Measurements from ENCODE around the gene CSH2. TPM values are rescaled to one million over a fixed set of nuclear protein-coding genes. Genes with fewer than 3 reads are reported as not detected.
A peak's percentile ranks its signal among the peaks of the same experiment; 100 is the strongest.

CSH2 gene
- total and polyA plus RNA-seq, 2 of the 13 experiments (the other 11 are each of a cell fraction or from before 2014, with no cell fraction given) = not detected

GRCh38 chr17:63854709-63855108 is 18.8 kb downstream of the CSH2 start (continued):
- TF ChIP-seq ZNF18 (CRISPR knock-in tag; IDR thresholded peaks at IDR 0.05; ENCODE audit: insufficient replicate concordance) (no peak), MLLT10 (CRISPR knock-in tag; IDR thresholded peaks at IDR 0.05) (no peak), ZNF230 (CRISPR knock-in tag; IDR thresholded peaks at IDR 0.05) (no peak), ZNF513 (CRISPR knock-in tag; conservative IDR thresholded peaks at IDR 0.05) (no peak), JUNB (CRISPR knock-in tag; IDR thresholded peaks at IDR 0.05; ENCODE audit: borderline replicate concordance) (no peak), NPAS2 (CRISPR knock-in tag; IDR thresholded peaks at IDR 0.05; ENCODE audit: borderline replicate concordance) (no peak), KLF9 (CRISPR knock-in tag; IDR thresholded peaks at IDR 0.05; ENCODE audit: low read depth) (no peak), NFKB2 (CRISPR knock-in tag; IDR thresholded peaks at IDR 0.05; ENCODE audit: borderline replicate concordance) (no peak), ZNF749 (CRISPR knock-in tag; IDR thresholded peaks at IDR 0.05; ENCODE audit: borderline replicate concordance) (no peak), RFXANK (CRISPR knock-in tag; IDR thresholded peaks at IDR 0.05) (no peak), KDM3A (CRISPR knock-in tag; IDR thresholded peaks at IDR 0.05; ENCODE audit: low read depth) (0 out of 2 replicates have a peak, but pooled peaks have one; percentile 58), JUN (CRISPR knock-in tag; IDR thresholded peaks at IDR 0.05) (no peak), SRSF4 (IDR thresholded peaks at IDR 0.05; ENCODE audit: low read depth, low read length, poor library complexity, severe bottlenecking) (no peak), PAXIP1 (CRISPR knock-in tag; conservative IDR thresholded peaks at IDR 0.05) (peak; percentile 96), BCLAF1 (IDR thresholded peaks at IDR 0.05) (no peak), KDM4B (CRISPR knock-in tag; IDR thresholded peaks at IDR 0.05) (no peak), ZNF550 (CRISPR knock-in tag; IDR thresholded peaks at IDR 0.05; ENCODE audit: borderline replicate concordance) (no peak), ZBTB2 (CRISPR knock-in tag; IDR thresholded peaks at IDR 0.05; ENCODE audit: low read depth) (no peak), FOSL2 (CRISPR knock-in tag; IDR thresholded peaks at IDR 0.05) (no peak), HDAC1 (CRISPR knock-in tag; IDR thresholded peaks at IDR 0.05) (peak; percentile 72), MAFG (CRISPR knock-in tag; IDR thresholded peaks at IDR 0.05) (no peak)
